GM23248 (cell line): Measurements from ENCODE around the gene C11orf52.

ENCODE experiments used
- EZH2 ChIP-seq: fragments of 200-600 bp; sonication (generic); IDR thresholded peaks from 2 replicates; pipeline ENCODE4 v1.6.1; 2018; ENCODE audit warnings: antibody characterized with exemption, mild to moderate bottlenecking; ENCODE audit not compliant: insufficient read depth, poor library complexity, severe bottlenecking
- EZH2phosphoT487 ChIP-seq: fragments of 200-600 bp; sonication (generic); IDR thresholded peaks from 2 replicates; pipeline ENCODE4 v1.6.1; 2018; ENCODE audit warnings: antibody characterized with exemption, moderate library complexity, mild to moderate bottlenecking, low read depth; ENCODE audit not compliant: insufficient read depth

- no peak for TF ChIP-seq EZH2phosphoT487
- TF ChIP-seq EZH2, result no peak
These were observed 9.3 kb upstream of the C11orf52 start for GRCh38 chr11:111909378-111909777.
